ENCODE measurements around the gene UBALD1. TPM values are rescaled to one million over a fixed set of nuclear protein-coding genes. Genes with fewer than 3 reads are reported as not detected.

UBALD1 gene
- total and polyA plus RNA-seq, 10 donors = 10.0 to 33.6 (median 17.6) TPM

- H3K27ac ChIP-seq = no peak overlapping the region
- TF ChIP-seq POLR2A (IDR thresholded peaks at IDR 0.05) (no peak), CTCF (IDR thresholded peaks at IDR 0.05 in 8 of 11, conservative IDR thresholded peaks at IDR 0.05 in 3 of 11) (no peak), POLR2AphosphoS5 (IDR thresholded peaks at IDR 0.05) (peak in 1 of 3 donors; percentile 31)
- intact Hi-C loops (cut with DNase I; ENCODE audit: low total_unique reads) = no loop called here
- peaks cover 13 to 42% (median 33%) of the 10 kb centered on the region in 6 donors for H3K4me1 ChIP-seq
- H3K36me3 ChIP-seq = peaks cover 0 to 46% (median 26%) of the 10 kb centered on the region in 6 donors
- H3K27me3 ChIP-seq (replicated peaks in 1 of 7) = no peaks in the 10 kb centered on the region
- H3K4me3 ChIP-seq = no peak overlapping the region
- 79 to 93% (median 87%) methylated on average over 34 to 45 of the region's 45 CpGs for WGBS, 5 donors
- no peaks in the 10 kb centered on the region for H3K9me3 ChIP-seq
- DNase-seq = peak; percentile 72
Measured at GRCh38 chr16:4609200-4610010, 5.3 kb downstream of the UBALD1 start.

- no peak for DNase-seq
- TF ChIP-seq POLR2A (IDR thresholded peaks at IDR 0.05) (no peak), CTCF (IDR thresholded peaks at IDR 0.05 in 8 of 11, conservative IDR thresholded peaks at IDR 0.05 in 3 of 11) (no peak), POLR2AphosphoS5 (IDR thresholded peaks at IDR 0.05) (no peak)
- H3K27me3 ChIP-seq (replicated peaks in 1 of 7) = no peaks in the 10 kb centered on the region
- no peaks in the 10 kb centered on the region for H3K9me3 ChIP-seq
- no peak overlapping the region for H3K27ac ChIP-seq
- intact Hi-C loops (cut with DNase I; ENCODE audit: low total_unique reads) = no loop called here
- no peak overlapping the region for H3K4me3 ChIP-seq
- 73 to 85% (median 77%) methylated on average over 8 of the region's 8 CpGs for WGBS, 5 donors
- H3K36me3 ChIP-seq = peaks cover 0 to 46% (median 26%) of the 10 kb centered on the region in 6 donors
- H3K4me1 ChIP-seq = peaks cover 10 to 38% (median 29%) of the 10 kb centered on the region in 6 donors
Measured at GRCh38 chr16:4608704-4608980, 6.0 kb downstream of the UBALD1 start.

GRCh38 chr16:4607841-4608703 lies 6.6 kb downstream of the UBALD1 start:
- no peak for TF ChIP-seq POLR2AphosphoS5 (IDR thresholded peaks at IDR 0.05)
- TF ChIP-seq CTCF (IDR thresholded peaks at IDR 0.05 in 8 of 11, conservative IDR thresholded peaks at IDR 0.05 in 3 of 11) = no peak
- no peak for TF ChIP-seq POLR2A (IDR thresholded peaks at IDR 0.05)
- Histone ChIP-seq H3K27ac (no peak overlapping the region), H3K4me3 (no peak overlapping the region), H3K4me1 (peaks cover 5 to 33% (median 23%) of the 10 kb centered on the region in 6 donors), H3K9me3 (no peaks in the 10 kb centered on the region), H3K27me3 (replicated peaks in 1 of 7) (no peaks in the 10 kb centered on the region), H3K36me3 (peaks cover 0 to 46% (median 26%) of the 10 kb centered on the region in 6 donors)
- intact Hi-C loops (cut with DNase I; ENCODE audit: low total_unique reads) = no loop called here
- 87 to 98% (median 92%) methylated on average over 14 to 22 of the region's 22 CpGs for WGBS, 5 donors
- peak; percentile 64 for DNase-seq

GRCh38 chr16:4606354-4606753 lies 8.3 kb downstream of the UBALD1 start:
- no peak for DNase-seq
- WGBS, 5 donors = 78 to 86% (median 85%) methylated on average over 9 of the region's 9 CpGs
- Histone ChIP-seq H3K4me3 (no peak overlapping the region), H3K9me3 (no peaks in the 10 kb centered on the region), H3K36me3 (peaks cover 0 to 45% (median 26%) of the 10 kb centered on the region in 6 donors), H3K27me3 (replicated peaks in 1 of 7) (peaks cover 0 to 14% (median 0%) of the 10 kb centered on the region in 7 donors), H3K27ac (no peak overlapping the region), H3K4me1 (peaks cover 0 to 22% (median 8%) of the 10 kb centered on the region in 6 donors)
- intact Hi-C loops (cut with DNase I; ENCODE audit: low total_unique reads) = no loop called here
- no peak for TF ChIP-seq POLR2A (IDR thresholded peaks at IDR 0.05)
- TF ChIP-seq CTCF (IDR thresholded peaks at IDR 0.05 in 8 of 11, conservative IDR thresholded peaks at IDR 0.05 in 3 of 11) = no peak
- no peak for TF ChIP-seq POLR2AphosphoS5 (IDR thresholded peaks at IDR 0.05)
